ENCODE results near the gene HNRNPH3.
"Not testable (repeated sequence)": the region's sequence is repeated elsewhere in the genome, so short reads cannot be mapped to it uniquely, and the experiment has no call there.

HNRNPH3 gene, protein sequence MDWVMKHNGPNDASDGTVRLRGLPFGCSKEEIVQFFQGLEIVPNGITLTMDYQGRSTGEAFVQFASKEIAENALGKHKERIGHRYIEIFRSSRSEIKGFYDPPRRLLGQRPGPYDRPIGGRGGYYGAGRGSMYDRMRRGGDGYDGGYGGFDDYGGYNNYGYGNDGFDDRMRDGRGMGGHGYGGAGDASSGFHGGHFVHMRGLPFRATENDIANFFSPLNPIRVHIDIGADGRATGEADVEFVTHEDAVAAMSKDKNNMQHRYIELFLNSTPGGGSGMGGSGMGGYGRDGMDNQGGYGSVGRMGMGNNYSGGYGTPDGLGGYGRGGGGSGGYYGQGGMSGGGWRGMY

DNA sequence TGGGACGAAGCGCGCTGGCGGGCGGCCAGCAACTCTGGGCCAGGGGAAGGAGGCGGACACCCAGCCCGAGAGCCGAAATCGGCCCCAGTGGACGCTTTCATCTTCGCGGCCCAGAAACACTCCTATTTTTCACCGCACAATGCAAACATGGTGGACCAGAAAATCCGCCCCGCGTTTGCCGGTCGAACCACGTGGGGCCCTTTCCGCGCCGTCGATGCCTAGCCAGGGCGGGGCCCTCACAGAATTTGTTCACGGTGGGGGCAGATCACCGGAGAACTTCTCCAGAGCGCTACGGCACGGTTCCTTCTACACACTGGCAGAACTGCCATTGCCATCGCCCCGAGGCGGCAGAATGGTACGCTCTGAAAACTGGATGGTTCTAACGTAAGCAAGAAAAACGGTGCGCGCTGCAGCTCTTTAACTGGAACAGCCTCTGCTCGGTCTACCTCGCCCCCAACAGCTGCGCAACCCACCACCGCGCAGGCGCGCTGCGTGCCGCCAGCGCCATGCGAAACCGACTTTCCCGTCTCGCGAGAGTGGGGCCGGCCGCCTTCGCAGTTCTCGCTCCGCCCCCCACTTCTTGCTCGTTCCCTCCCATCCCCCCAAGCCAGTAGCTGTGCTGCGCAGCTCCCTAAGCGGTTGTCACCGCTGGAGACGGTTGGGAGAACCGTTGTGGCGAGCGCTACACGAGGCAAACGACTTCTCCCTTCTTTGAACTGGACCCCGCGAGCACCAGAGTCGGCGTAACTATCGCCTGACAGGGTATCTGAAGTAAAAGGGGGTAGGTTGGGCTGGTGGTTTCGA, at the start of gene HNRNPH3:
TSS of gene HNRNPH3 (plus strand) at position 610 of the 804 bp plus-strand sequence. CDS start 5,158 bp downstream, outside the sequence.
- DNase-seq (ENCODE audit: low read depth, low spot score) = peak; percentile 96

DNA sequence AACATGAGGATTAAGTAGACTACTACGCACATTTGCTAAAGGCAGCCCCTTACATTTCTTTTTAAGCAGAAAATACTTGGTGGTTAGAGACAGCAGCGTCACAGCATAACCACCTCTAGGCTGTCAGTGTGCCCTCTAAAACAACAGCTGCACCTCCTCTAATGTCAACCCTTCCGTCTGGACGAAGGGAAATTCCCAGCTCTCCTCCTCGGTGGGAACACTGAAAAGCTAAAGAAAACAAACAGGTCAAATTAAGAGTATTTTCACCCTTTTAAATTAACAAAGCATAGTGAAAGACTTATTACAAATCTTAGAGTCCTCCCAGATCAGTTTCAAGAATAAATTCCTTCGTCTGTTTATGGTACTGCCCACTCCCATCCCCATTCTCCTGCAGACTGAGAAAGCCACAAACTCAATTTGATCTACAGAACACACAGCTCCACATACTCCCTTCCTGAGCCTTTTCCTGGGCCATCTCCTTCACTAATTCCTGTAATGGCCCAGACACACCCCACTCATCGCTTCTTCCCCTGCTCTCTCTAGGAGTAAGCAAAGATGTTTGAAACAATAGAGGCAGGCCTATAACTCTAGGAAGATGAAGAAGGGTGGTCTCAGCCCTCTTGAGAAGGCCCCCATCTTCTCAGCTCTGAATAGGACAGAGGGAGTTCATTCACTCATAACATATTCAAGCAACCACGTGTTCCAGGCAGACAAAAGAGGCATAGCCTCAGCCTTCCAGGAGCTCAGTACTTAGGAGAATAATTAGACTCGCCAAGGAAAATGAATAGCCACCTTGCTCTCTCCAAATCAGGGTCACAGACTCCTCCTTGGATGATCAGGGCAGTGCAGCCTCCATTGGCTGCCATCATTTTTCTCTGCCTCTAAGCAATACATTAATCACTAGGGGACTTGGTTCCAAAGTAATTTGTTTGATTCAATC, 47.5 kb upstream of the HNRNPH3 start:
- no peak for DNase-seq (ENCODE audit: low read depth, low spot score)

DNA sequence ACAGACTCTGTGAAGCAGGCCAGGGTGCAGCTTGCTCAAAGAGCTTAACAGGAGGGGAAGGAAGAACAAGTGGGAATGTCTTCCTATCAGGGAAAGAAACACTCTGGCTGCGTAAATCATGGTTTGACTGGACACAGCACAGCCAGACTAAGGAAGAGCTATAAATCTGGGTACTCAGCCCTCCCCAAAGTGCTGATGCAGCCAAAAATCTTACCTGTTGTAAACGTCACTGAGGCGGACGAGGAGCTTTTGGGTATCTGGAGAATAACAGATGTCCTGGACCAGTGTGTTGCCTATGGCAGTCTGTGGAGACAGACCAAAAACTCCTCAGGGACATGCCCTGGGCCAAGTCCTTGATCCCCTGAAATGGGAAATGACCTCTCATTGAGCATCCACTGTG, 43.1 kb upstream of the HNRNPH3 start:
- no peak for DNase-seq (ENCODE audit: low read depth, low spot score)

DNA sequence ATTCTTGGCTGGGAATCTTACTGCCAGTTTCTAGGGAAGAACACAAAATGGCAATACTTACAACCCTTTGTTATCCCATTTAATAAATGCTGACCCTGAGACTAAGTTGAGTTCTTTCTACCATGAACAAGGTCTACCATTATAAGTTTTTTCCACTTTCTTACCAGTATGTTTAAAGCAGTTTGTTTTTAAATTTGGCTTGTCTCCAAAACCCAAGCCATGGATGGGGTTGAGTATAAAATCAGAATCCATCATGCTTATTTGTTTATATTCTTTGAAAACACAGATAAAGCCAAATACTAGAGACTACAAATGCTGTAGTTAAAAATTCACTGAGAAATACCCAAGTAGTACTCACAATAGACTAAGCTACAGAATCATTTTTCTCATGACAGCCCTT, 41.1 kb upstream of the HNRNPH3 start:
- no peak for DNase-seq (ENCODE audit: low read depth, low spot score)

DNA sequence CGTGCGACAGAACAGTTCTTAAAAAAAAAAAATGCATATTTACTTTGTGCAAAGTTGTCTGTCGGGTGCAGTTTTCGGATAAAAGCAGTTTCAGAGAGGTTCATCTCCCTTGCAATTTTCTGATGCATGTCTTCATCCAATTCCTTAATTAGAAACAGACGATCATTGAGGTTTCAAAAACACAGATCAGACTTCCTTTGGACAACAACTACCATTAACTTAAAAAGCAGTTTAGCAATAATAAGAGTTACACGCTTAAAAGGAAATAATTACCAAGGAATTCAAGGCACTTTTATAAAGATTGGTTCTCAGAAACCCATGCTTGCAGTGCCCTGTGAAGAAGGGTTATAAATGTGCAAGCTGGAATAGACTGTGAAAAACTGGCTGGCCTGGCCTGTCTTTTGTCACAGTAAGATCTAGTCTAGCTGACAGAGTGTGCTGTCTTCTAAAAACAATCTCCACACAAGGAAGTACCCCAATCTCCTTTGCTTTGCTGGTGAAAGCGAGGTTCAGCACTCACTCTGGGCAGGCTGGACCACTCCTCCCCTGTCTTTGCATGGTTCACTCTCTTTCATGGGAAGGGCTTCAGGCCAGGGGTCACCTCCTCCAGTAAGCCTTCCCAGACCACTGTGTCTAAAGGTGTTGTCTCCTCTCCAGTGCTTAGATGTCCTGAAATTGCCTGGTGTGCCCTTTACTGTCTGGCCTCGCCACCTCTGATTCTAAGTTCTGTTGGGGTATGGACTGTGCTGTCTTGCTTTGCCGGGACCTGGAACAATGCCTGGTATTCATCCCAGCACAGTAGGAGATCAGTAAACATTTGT, 34.8 kb upstream of the HNRNPH3 start:
- DNase-seq (ENCODE audit: low read depth, low spot score) = no peak

DNA sequence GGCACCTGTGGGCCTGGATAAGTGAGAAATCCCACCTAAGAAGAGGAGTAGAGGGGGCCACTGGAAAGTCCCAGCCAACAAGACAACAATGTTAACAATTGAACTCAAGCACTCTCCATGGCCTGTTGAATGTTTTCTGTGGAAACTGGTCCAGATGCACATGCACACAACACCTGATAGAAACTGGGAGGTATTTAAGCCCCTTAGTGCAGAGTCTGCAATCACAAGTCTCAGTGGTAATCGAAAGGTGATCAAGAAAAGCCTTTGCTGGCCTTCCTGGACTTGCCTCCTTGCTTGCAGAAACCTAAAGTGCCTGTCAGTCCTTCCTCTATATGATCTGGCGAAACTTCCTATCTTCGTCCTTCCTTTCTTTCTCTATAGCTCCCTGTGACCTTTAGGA, 30.6 kb upstream of the HNRNPH3 start:
- no peak for DNase-seq (ENCODE audit: low read depth, low spot score)

DNA sequence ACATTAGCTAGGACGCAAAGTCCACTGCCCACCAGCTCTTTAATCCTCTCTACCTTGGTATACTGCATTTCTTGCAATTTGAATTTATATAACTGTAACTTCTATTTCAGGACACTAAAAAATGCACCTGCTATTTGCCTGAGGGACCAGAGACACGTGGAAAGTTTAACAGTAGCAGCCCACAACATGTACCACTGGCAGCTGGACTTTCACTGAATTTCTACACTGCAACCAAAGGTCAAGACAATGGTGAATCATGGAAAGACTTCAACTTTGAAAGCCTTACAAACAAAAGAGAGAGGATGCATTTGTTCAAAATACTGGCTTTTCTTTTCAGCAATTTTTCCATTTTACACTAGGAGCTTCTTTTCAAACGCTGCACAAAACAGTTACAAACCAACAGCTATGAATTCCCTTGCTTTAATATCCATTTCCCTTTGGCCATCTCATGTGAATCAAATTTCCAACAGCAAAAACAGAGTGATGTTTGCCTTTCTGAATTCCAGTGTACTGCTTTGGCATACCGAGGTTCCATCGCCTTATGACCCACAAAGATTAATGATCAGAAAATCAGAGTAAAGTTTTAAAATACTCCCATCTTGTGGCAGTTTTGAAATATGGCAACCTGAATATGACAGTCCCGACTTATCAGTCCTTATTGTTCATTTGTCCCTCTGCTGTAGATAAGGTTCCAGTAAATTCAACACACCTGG, 29.9 kb upstream of the HNRNPH3 start:
- no peak for DNase-seq (ENCODE audit: low read depth, low spot score)

DNA sequence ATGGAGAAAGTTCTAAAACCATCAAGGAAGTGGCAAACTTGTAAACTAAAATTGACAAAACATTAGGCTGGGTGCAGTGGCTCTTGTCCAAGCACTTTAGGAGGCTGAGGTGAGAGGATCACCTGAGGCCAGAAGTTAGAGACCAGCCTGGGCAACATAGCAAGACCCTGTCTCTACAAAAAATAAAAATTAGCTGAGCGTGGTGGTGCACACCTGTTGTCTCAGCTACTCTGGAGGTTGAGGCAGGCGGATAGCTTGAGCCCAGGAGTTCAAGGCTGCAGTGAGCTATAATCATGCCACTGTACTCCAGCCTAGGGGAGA, 29.4 kb upstream of the HNRNPH3 start:
- no peak for DNase-seq (ENCODE audit: low read depth, low spot score)

DNA sequence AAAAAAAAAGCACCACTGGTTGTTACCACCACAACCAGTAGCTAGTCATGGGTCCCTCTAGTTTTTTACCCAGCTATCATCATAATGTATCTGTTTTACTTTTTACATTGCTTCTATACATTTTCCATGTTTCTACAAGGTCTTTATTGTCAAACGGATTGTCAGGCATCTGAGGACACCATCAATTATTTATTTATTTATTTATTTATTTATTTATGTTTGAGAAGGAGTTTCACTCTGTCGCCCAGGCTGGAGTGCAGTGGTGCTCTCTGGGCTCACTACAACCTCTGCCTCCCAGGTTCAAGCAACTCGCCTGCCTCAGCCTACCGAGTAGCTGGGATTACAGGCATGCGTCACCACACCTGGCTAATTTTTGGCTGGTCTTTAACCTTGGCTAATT, 29.0 kb upstream of the HNRNPH3 start:
- no peak for DNase-seq (ENCODE audit: low read depth, low spot score)

DNA sequence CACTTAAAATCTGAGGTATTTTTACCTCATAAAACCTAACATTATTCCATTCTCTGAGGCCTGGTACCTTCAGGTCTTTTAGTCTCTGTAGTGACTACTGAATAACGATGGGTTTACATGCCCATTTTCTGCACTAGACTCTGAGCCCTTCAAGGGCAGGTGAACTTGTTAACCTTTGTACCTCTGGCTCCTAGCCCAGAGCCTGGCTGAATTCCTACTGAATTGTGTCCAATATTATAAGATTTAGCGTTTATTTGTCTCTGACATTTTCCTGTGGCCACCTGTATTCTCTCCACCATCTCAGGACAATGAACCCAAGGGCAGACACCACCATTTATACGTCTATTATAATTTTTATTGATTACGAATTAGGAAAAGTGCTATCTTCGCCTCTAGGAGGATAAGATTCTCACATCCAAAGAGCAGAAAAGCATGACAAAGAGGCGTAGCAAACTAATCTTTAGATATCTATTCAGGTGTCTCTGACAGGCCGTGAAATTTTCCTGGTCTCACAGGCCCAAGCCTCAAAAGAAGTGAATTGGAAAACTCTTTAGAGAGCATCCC, 27.9 kb upstream of the HNRNPH3 start:
- DNase-seq (ENCODE audit: low read depth, low spot score) = no peak

DNA sequence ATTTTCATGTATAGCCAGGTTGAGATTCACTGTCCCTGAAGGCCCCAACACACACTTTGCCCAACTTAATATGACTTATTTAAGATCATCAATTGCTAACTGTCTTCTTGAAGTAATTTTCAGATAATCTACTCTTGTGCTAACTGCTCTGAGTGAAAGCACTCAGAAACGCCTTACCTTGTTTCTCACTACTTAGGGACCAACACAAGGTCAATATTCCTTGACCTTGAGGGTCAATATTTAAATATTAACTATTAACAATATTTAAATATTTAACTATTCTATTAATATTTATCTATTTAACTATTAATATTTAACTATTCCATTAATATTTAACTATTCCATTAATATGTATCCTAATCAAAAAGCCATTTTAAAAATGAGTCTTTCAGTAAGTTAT, 26.0 kb upstream of the HNRNPH3 start:
- no peak for DNase-seq (ENCODE audit: low read depth, low spot score)

DNA sequence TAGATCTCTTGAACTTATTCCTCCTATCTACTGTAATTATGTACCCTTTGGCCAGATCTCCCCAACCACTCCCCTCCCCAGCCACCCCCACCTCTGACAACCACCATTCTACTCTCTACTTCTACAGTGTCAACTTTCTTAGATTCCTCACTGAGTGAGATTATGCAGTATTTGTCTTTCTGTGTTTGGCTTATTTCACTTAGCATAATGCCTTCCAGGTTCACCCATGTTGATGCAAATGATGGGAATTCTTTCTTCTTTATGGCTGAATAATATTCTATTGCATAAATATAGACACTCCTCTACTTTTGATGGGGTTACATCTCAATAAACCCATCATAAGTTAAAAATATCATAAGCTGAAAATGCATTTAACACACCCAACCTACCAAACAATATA, 21.3 kb upstream of the HNRNPH3 start:
- no peak for DNase-seq (ENCODE audit: low read depth, low spot score)

DNA sequence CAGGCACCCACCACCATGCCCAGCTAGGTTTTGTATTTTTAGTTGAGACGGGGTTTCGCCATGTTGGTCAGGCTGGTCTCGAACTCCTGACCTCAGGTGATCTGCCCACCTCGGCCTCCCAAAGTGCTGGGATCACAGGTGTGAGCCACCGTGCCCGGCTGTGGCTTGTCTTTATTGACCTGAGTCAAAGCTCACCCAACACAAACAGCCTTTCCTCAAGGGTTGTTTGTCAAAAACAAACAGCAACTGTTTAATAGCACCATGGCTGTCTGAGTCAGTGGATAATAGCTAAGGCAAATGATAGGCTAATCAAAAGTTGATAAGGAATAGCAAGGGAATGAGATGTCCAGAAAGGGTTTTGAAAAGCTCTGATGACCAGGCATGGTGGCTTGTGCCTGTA, 16.9 kb upstream of the HNRNPH3 start:
- not testable (repeated sequence) for DNase-seq (ENCODE audit: low read depth, low spot score)

DNA sequence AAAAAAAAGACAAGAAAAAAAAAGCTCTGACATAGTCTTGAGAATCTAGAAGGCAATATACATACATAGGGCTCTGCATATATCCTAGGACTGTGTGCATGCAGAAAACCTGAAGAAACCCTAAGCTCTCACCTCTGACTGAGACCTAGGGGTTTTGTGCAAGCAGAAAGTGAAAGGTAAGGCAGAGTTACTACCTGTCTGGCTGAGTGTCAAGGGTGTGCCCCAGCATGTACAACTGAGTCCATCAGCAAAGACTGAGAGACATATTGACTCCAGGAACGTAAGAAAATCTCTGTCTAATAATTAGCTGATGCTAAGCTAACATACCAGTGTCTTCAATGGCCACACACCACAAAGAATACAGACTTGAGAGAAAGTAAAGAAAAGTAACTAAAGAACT, 16.3 kb upstream of the HNRNPH3 start:
- no peak for DNase-seq (ENCODE audit: low read depth, low spot score)

DNA sequence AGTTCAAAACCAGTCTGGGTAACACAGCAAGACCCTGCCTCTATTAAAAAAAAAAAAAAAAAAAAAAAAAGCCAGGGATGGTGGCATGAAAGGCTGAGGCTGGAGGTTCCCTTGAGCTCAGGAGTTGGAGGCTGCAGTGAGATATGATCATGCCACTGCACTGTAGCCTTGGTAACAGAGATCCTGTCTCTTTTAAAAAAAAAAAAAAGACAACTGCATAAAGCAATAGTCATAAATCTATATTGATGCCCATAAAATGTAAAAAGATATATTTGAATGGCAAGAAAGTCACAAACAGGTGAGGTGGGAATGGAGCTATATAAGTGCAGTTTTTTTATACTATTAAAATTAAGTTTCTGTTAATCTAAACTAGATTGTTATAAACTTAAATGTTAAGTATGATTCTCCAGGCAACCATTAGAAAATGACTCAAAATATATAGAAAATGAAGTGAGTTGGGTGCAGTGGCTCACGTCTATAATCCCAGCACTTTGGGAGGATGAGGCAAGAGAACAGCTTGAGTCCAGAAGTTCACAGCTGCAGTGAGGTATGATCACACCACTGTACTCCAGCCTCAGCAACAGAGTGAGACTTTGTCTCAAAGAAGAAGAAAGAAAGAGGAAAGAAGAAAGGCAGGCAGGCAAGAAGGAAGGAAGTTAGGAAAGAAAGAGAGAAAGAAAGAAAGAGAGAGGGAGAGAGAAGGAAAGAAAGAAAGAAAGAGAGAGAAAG, 13.4 kb upstream of the HNRNPH3 start:
- DNase-seq (ENCODE audit: low read depth, low spot score) = no peak

DNA sequence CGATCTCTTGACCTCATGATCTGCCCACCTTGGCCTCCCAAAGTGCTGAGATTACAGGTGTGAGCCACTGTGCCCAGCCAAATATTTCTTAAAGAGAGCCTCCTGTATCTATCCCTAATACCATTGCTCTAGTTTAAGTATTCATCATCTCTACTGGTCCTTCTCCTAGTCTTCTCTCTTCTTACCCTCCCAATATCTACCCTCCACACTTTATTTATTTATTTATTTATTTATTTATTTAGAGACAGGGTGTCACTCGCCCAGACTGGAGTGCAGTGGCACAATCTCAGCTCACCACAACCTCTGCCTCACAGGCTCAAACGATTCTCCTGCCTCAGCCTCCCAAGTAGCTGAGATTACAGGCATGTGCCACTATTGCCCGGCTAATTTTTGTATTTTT, 7.5 kb upstream of the HNRNPH3 start:
- DNase-seq (ENCODE audit: low read depth, low spot score) = not testable (repeated sequence)

DNA sequence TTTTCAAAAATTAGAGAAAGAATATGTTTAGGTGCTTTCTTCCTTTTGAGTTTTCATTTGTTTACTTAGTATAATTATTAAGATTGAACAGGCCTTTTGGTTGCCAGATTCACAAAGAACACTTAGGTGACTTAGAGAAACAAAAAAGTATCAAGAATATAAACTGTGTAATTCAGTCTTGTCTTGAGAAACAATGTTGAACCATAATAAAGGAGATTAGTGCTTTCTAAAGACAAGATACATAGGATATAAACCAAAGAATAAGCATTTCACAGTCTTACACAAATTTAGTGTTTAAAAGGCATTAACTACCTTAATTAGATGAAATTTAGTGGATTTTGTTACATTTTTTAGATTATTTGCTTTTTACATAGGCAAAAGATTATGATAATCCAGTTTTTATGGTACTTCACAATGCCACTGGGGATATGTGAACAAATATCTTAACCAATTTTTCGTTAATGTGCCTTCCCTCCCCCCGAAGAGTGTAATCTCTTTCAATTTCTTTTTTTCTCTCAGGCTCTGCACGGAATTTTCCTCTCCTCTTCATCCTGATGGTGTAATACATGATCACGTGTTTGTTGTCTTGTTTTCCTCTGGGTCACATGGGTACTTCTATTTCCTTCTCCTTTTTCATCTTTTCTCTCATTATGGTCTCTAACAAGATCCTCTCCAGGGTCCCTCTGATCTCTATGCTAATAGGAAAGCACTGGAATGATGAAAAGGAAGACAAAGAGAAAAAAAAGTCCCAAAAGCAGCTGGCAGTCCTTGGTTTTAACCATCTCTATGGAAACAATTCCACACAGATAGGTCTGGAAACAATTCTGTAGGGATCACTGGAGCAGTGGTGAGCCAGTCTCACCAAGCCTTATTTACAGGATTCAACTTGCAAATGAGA, 3.7 kb upstream of the HNRNPH3 start:
- DNase-seq (ENCODE audit: low read depth, low spot score) = no peak

DNA sequence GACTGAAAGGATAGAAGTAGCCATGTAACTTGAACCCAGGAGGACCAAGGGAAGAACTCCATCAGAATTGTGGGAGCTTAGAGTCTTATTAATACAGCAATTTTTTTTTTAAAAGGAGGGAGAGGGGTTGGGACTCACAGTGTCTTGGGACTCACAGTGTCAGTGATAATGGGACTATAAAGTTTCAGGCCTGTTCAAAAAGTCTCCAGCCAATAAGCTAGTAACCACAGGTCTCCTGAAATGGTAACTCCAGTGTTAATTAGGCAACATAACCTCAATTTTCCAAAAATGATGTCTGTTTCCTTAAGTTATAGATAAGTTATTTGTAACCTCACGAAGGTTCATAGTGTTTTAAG, 2.4 kb upstream of the HNRNPH3 start:
- no peak for DNase-seq (ENCODE audit: low read depth, low spot score)

Data from activated CD4-positive, CD25-positive, alpha-beta regulatory T cell treated with anti-CD3 and anti-CD28 coated beads, Interleukin-2, amount 50 U/mL, for 16 hours (primary cell).